CD4-positive, alpha-beta T cell treated with Interferon gamma for 1 hour (primary cell): ENCODE measurements around the gene SP5.
"Not testable (repeated sequence)": the region's sequence is repeated elsewhere in the genome, so short reads cannot be mapped to it uniquely, and the experiment has no call there.

Experiments used
- DNase-seq: peaks from one replicate; pipeline ENCODE4 v3.0.0-alpha.2; 2020

Gene SP5

DNA sequence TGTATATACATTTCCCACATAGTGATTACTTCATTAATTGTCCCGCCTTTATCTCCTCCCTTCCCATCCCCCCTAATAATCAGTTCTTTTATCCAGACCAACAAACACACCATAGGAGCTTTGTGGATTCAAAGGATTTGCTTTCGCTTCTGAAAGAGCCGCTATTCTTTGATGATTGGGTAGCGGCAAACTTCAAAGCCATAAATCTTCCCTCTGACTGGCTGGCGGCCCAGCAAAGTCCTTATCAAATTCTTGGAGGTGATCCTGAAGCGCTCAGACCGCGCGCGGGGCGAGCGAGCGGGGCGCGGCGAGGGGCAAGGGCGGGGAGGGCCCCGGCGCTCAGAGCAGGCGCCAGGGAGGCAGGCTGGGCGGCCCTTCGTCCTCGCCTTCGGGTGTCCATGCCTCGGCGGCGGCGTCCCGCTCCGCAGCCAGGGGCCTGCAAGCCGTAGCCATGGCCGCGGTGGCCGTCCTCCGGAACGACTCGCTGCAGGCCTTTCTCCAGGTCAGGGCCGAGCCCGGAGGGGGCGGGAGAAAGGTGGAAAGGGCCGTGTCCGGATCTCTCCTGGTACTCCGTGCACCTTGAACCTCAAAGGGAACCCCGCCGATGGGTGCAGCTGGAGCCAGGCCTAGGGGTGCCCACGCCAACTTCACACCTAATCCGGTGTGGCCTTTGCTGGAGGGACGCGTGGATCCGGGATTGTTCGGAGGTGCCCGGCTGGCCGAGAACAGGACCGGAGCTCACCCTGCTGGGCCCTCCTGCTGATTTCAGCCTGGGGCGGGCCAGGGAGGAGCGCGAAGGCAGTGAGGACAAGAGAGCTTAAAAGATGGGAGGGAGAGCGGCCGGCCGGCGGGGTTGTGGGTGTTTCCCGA is at the start of gene SP5:
TSS of gene SP5 (plus strand) at position 276 of the 870 bp plus-strand sequence. CDS start at position 452, 176 bp downstream.
- no peak for DNase-seq

DNA sequence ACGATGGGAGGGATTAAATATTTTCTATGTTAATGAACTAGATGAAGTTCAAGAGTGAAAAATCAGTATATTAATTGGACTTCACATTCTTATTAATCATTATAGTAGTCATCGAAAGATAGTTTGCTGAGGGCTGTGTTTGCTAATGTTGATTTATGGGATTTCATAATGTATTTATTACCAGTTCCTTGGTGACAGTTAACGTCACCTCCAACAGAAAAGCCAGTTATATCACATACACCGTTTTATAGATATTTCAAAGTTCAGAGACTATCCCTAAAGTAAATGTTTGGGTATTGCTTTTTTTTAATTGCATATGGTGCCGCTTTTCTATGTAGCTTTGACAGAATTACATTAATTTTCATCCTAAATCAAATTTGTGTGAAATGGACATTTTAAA is 49.4 kb upstream of the SP5 start:
- DNase-seq: no peak

DNA sequence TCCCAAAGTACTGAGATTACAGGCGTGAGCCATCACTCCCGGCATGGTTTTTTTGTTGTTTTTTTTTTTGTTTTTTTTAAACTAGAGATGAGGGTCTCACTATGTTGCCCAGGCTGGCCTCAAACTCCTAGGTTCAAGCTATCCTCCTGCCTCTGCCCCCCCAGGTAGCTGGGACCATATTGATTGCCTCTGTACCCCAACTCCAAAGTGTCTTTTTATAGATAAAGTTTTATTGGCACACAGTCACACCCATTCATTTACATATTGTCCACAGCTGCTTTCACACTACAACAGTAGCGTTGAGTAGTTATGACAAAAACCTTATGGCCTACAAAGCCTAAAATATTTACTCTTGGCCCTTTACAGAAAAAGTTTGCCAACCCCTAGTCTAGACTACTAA is 45.2 kb upstream of the SP5 start:
- no peak for DNase-seq

DNA sequence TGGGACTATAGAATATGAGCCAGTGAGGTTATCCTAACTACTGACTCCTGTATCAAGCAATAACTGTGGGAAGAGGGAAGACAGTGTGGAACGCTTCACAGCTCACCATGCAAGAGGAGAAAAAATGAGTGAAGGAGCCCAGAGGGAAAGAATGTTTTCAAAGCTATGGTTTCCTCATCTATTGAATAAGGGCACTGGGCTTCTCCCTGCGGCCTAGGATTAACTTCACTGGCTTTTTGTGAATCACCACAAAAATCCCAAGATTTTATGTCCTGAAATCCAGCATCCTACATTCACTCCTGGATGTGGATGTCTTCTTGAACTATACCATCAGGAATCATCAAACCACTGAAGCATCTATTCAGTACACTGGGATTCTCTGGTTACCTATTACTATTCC is 44.5 kb upstream of the SP5 start:
- DNase-seq: no peak

DNA sequence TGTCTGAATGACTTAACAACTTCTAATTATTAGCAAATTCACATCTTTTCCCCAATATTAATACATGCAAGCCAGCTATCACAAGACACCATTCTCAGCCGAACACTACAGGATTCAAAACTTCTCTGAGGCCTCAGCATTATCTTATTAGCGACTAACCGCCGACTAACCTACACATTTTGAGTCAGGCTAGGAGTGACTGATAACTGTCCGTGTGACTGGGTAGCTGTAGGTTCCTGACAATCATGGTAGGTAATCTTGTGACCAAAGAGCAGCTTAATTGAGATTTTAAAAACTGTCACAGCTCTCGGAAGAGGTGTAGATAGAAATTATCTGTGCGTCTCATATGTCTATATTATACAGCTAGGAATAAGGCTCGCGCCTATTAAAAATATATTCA is 44.1 kb upstream of the SP5 start:
- no peak for DNase-seq

DNA sequence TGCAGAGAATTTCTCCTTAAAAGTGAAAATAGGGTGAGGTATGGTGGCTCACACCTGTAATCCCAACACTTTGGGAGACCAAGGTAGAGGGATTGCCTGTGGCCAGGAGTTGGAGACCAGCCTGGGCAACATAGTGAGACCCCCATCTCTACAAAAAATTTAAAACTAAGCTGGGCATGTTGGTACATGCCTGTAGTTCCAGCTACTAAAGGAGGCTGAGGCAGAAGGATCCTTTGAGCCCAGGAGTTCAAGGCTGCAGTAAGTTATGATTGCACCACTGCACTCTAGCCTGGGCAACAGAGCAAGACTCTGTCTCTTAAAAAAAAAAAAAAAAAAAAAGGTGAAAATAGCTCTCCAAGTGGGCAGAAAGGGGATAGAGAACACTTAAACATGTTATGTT is 40.9 kb upstream of the SP5 start:
- DNase-seq: not testable (repeated sequence)

DNA sequence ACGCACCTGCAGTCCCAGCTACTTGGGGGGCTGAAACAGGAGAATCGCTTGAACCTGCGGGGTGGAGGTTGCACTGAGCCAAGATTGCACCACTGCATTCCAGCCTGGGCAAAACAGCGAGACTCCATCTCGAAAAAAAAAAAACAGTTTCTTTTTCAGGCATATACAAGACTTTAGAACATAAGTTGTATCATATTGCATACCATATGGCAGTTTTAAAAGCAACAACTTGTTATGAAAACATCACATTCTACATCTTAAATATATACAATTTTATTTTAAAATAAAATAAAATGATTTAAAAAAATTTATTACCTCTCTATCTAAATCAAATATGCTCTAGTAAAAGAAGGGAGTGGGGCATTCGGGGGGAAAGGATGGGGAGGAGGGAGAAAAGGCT is 39.4 kb upstream of the SP5 start:
- DNase-seq: no peak

DNA sequence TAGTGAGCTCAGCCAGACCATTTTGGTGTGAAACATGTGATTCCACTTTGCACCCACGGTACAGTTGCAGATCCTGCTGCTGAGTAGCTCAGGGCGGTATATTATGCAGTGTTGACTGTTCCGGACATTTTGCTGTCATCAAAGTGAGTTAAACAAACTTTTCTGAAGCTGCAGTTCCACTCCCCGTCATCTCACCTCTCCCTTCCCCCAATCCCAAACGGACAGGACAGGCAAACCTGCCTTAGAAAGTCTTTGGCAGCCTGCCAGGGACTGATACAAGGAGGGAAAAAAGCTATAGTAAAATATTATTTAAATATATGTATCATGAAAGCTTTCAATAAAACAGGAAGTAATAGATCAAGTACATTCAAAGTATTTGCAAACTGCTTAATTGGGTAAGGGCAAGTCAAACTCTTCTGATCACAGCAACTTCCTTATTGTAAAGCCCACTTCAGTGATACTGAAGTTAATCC is 35.5 kb upstream of the SP5 start:
- no peak for DNase-seq

DNA sequence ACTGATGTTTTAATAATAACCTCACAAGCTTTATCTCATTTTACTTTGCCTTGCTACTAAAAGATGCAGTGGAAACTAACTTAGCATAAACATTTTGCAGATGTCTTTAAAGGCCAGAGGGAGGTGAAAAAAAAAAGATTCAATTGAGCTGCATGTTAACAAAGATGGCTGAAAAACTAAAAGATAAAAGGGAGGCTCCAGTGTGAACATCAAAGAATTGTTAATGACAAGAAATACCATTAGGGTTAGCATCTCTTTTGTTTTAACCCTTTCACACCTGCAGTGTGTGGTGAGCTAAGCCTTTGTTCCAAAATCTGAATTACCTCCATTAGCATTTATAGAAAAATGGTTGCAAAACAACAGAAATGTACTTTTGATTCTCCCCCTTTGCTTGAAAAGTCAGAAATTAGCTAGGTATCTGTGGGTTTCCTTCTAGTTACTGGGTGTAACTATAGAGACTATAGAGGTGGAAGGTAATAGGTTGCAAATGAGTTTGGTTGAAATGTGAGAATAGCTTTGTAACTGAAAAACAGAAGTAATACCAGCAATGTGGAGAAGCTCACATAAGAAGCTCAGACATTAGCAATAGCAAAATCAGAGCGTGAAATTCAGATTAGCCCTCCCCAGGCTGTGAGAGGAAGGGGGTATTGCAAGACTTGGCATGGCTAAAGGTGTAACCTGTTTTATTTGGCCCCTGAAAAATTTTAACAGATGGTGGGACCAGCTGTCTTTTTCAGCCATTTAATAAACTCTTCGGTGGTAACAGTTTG is 34.8 kb upstream of the SP5 start:
- DNase-seq: no peak

DNA sequence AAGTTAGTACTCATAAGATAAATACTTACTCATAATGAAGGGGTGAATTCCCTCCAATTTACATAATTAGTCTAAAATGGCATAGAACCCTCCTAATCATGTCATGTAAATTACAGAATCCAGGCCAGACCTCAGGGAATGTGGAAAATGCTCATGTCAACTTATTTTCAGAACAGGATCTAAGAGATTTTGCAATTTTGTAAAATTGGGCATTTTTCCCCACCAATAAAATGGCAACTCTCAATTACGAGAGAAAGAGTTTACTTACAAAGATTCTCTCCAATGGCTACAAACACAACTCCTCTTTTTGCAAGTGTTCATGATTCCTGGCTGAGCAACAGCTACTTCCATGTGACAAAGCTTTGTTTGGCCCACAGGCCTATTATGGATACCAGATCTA is 33.8 kb upstream of the SP5 start:
- DNase-seq: no peak

DNA sequence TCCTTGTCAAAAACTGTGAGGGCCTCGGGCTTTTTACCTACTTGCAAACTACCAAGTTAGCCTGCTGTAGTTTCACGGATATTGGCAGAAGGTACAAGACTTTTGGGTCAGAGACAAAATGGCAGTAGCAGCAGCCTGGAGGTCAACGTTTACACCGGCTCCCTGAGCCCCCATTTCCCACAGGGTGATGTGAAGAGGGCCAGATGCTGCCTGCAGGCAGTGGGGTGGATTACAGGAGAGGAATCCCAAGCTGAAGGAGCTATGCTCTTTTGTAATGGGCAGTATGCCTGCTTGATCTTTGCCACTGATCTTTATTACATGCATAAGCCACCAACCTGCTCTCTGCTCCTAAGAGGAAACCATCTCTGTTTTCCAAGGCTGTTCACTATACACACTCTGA is 29.5 kb upstream of the SP5 start:
- no peak for DNase-seq

DNA sequence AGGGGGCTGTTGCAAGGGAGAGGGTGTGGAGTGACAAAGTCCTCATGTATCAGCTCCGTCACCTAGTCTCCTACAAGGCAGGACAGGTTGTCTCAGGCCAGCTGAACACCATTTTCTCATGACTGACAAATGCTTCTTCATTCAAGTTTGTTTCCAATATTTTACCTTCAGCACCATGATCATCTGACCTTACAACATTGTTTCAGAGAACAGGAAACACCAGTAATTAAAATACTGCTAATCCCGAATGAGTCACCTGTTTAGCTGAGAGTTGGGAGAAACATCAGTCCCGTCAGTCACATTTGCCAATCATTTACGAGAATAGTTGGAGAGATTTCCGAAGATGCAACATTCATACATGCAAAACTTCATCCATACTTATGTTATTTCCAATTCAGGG is 25.7 kb upstream of the SP5 start:
- no peak for DNase-seq

DNA sequence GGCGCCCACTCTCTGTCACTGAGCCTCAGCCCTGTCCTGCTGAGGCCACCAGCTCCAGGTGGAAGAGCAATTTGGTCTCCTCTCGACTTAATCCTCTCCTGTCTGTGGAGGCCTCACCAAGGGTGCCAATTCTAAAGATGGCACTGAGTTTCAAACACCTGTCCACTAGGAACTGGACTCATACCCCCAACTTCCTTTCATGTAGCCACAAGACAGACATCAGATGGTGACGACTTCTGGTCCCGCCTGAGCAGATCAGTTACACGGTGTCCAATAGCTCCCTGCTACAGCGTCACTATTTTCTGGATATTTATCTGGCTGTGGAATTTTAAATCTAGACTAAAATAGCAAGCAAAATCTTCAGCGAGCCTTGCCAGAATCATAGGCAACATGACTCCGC is 24.5 kb upstream of the SP5 start:
- no peak for DNase-seq

DNA sequence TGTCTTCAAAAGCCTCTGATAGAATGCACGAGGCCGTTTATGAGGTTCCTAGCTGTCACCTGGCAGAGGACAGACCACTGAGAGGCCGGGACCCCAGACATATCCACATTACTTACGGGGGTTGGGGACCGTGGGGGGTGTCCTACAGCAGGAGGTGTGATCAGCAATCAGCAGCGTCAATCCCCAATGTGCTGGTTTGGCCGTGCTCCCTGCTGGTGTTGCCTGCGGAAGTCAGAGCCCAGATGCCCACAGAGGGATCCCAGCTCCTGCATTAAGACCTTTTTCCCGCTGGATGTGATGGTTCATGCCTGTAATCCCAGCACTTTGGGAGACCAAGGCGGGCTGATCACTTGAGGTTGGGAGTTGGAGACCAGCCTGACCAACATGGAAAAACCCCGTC is 20.8 kb upstream of the SP5 start:
- DNase-seq: no peak

DNA sequence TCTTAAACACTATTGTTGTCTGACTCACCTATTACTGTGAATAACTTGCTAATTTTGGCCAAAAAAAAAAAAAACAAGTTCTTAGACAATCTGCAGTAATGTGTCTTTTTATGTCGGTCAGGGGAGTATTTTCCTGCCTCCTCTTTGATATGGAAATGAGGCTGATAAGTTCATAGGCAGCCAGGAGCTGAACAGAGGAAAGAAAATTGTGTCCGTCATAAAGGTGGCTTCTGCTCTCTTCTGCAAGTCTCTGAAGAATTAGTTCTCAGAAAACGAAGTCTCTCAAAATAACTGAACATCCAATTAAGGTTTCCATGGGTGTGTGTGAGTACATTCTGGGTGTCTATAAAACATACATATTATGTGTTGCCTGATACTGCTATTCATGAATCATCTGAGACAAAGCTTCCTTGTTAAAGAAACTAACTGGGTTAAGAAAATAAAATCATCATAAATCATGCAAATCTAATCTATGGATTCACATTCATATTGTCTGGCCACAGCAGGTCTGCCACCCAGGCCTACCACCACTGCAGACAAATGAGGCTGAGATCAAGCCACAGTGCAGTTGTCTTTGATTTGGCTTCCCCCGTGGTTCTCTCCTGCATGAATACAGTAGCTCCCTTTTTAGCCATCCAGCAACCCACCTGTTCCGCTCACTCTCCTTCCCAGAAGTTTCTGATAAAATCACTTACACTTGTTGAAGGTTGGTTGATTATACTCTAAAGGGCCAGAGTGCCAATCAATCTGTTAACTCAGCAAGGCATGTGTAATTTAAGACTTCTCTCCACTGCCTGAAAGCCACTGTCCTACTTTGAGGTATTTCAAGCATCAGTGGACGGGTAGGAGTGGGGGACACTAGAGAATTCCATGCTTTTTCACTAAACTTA is 19.4 kb upstream of the SP5 start:
- no peak for DNase-seq

DNA sequence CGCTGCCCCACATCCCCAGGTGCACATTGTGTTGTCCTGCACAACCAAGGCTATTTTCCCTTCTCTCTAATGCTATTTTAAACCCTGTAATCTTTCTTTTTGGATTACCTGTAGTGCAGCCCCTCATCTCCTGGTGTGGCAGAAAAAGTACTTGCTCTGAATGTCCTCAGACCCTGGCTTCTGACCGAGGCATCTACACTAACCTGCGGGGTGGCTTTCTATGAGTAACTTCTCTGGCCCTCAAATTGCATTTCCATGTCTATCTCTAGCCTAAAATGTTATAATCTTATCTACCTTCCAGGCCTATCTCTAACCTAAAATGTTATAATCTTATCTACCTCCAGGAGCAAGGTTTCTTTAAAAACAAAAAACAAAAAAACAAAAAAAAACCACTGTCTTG is 18.2 kb upstream of the SP5 start:
- no peak for DNase-seq

DNA sequence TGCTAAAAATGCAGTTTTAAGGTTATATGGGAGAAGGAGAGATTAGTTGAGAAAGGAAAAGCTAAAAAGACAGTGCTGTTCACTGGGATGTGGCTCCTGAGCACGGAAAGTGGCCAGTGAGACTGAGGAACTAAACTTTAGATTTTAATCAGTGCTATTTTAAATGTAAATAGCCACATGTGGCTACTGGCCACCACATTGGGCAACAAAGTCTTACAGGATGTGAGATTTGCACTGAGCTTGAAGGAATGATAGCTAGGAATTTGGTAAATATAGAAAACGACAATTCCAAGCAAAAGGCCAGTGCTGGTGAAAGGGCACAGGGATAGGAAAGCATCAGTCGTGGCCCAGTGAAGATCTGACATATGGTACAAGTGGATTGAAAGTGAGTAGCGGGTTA is 14.1 kb upstream of the SP5 start:
- DNase-seq: no peak

DNA sequence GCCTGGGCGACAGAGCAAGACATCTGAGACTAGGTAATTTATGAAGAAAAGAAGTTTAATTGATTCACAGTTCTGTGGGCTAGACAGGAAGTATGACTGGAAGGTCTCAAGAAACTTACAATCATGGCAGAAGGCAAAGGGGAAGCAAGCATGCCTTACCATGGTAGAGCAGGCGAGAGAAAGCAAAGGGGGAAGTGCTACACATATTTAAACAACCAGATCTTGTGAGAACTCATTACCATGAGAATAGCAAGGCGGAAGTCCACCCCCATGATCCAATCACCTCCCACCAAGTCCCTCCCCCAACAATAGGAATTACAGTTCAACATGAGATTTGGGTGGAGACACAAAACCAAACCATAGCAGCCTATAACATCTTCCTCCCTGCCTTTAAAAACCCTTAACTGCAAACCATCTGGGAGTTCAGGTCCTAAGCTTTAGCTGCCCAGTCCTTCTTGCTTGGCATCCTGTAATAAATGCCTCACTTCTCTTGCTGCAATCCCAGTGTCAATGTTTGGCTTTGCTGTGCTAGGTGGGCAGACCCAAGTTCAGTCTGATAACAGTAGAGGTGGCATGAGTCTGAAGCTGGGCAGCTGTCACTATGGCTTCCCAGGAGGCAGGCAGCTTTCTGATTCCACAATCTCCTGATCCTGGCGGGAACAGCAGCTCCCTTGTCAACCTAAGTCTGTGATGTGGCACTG is 11.2 kb upstream of the SP5 start:
- no peak for DNase-seq

DNA sequence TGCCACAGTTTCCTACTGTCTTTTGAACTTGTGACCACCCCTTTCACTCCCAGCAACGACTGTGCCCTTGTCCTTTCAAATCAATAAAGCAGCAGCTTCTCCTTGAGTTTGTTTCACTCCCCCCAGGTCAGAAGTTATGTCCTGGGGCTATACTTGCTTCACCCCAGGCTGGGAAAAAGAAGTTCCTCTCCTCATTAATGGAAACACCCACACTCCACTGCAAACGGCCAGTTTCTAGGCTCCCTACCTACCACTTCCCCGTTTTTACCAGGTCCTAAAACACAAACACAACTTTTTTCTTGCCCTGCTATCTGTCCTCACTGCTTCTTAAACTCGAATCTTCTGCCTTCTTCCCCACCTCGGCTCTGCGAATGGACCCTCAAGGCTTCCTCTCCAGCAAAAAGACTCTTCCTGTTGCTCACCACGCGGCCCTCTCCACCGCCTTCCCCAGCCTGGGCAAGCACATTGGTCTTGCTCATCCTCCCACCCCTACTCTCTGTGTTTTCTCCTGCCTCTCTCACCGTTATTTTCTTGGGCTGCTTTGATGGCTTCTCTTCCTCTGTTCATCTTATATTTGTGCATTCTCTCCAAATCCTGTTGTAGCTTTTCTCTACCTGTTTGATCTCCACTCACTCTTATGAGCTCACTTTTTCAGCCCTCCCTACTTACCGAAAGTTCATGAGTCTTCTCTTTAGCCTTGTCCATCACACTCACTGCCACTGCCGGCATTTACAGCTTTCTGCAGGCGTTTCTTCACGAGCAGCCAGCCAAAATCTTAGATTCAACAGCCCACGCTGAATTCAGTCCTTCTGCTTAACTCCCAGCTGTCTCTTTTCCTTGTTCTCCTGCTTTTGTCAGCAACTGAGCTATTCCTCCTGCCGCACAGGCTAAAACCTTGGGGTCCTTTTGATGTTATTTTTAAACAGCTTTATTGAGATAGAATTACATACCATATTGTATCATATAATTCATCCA is 7.0 kb upstream of the SP5 start:
- no peak for DNase-seq

DNA sequence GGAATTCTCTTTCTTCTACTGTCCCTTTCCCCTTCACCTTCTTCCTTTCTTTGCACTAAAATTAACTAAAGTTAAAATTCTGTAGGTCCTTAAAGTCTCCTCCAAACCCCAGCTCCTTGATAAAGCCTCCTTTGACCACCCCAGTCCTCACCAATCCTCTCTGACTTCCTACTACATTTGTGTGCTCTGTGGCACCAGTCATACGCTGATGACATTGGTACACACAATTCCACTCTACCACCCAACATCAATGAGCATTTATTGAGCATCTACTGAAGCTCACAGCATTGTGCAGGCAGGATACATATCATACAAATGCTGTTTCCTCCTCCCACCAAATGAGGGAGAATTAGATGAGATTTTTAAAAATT is 4.5 kb upstream of the SP5 start:
- DNase-seq: no peak

DNA sequence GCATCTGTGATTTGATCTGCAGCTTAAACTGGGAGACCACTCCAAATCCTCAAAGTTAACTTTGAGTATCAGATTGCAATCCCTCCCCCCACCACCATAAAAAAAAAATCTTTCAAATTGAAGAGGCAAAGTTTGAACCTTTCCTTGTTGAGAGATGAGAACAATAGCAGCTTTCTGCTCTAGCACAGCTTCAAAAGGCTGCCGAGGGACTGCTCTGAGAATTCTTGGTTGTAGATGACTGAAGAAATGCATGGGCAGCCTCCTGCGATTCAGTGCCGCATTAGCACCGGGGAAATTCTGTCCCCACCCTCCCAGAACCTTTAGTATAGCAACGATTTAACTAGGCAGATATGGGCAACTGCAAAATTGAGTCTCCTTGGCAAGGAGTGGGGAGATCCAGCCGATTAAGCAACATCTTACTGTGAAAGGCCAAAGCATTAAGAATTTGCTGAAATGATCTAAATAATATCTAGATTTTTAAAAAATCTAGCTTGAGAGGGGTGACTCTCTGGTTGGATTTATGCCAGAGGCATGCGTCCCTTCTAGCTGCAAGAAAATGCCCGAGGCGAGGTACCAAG is 3.9 kb upstream of the SP5 start:
- no peak for DNase-seq
